HL-60 (cell line): ENCODE data around the gene LIPC.
A peak's percentile ranks its signal among the peaks of the same experiment; 100 is the strongest.

Experiments
- CTCF ChIP-seq: IDR thresholded peaks from one replicate; pipeline ENCODE4 v1.5.1; 2011; ENCODE audit warnings: low read length, control low read depth, inconsistent platforms; ENCODE audit not compliant: insufficient read depth
- GABPA ChIP-seq: IDR thresholded peaks from 2 replicates; pipeline ENCODE4 v1.6.1; 2012; ENCODE audit warnings: low read depth
- POLR2AphosphoS5 ChIP-seq: IDR thresholded peaks from 2 replicates; pipeline ENCODE4 v1.6.1; 2012; ENCODE audit warnings: low read depth
- SPI1 ChIP-seq: IDR thresholded peaks from 2 replicates; pipeline ENCODE4 v1.6.1; 2012; ENCODE audit warnings: low read depth, mild to moderate bottlenecking, borderline replicate concordance
- TF ChIP-seq, protein P1 (sequence below): IDR thresholded peaks from 2 replicates; pipeline ENCODE4 v1.6.1; 2012; ENCODE audit warnings: low read depth; ENCODE audit not compliant: insufficient replicate concordance

GRCh38 chr15:58526647-58527192 is 94.9 kb downstream of the LIPC start:
- TF ChIP-seq CTCF (no peak), SPI1 (peak; percentile 57; the same call in 1 of the 2 replicates), POLR2AphosphoS5 (no peak), GABPA (no peak)
- TF ChIP-seq, protein P1, sequence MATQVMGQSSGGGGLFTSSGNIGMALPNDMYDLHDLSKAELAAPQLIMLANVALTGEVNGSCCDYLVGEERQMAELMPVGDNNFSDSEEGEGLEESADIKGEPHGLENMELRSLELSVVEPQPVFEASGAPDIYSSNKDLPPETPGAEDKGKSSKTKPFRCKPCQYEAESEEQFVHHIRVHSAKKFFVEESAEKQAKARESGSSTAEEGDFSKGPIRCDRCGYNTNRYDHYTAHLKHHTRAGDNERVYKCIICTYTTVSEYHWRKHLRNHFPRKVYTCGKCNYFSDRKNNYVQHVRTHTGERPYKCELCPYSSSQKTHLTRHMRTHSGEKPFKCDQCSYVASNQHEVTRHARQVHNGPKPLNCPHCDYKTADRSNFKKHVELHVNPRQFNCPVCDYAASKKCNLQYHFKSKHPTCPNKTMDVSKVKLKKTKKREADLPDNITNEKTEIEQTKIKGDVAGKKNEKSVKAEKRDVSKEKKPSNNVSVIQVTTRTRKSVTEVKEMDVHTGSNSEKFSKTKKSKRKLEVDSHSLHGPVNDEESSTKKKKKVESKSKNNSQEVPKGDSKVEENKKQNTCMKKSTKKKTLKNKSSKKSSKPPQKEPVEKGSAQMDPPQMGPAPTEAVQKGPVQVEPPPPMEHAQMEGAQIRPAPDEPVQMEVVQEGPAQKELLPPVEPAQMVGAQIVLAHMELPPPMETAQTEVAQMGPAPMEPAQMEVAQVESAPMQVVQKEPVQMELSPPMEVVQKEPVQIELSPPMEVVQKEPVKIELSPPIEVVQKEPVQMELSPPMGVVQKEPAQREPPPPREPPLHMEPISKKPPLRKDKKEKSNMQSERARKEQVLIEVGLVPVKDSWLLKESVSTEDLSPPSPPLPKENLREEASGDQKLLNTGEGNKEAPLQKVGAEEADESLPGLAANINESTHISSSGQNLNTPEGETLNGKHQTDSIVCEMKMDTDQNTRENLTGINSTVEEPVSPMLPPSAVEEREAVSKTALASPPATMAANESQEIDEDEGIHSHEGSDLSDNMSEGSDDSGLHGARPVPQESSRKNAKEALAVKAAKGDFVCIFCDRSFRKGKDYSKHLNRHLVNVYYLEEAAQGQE: no peak
